Right cardiac atrium (tissue), 5 donors: ENCODE data around the gene SHROOM3. TPM values are rescaled to one million over a fixed set of nuclear protein-coding genes. Genes with fewer than 3 reads are reported as not detected.
"Not testable (repeated sequence)": the region's sequence is repeated elsewhere in the genome, so short reads cannot be mapped to it uniquely, and the experiment has no call there.

ENCODE experiments used
- ATAC-seq, 2 donors: fragments of 200-7000 bp; cut with Tn5 transposase; one replicate each; pipeline versions ENCODE4 v1.8.0 to v1.9.1; 2020; ENCODE audit warnings: moderate library complexity in 2 of 2, mild to moderate bottlenecking in 1 of 2
- DNase-seq, 3 donors: peaks; one replicate each; pipeline ENCODE4 v3.0.0-alpha.2; 2020
- H3K27ac ChIP-seq: one replicate; pipeline ENCODE4 v1.5.1; 2013; ENCODE audit warnings: mild to moderate bottlenecking, low read length, control low read depth, moderate library complexity
- H3K27me3 ChIP-seq: one replicate; pipeline ENCODE4 v1.6.1; 2013; ENCODE audit not compliant: control insufficient read depth, insufficient read depth
- H3K4me1 ChIP-seq: one replicate; pipeline ENCODE4 v1.6.1; 2013; ENCODE audit warnings: low read length; ENCODE audit not compliant: control insufficient read depth, insufficient read depth
- H3K4me3 ChIP-seq: one replicate; pipeline ENCODE4 v1.5.1; 2013; ENCODE audit warnings: low read length, control low read depth
- H3K9me3 ChIP-seq: one replicate; pipeline ENCODE4 v1.6.1; 2013; ENCODE audit warnings: low read length; ENCODE audit not compliant: control insufficient read depth
- WGBS: extraction: QIAGEN DNeasy Blood & Tissue Kit; methylation state at CpG from one replicate; pipeline ENCODE4 v1.1.7; 2013; 5-methylcytosine and 5-hydroxymethylcytosine counted together
- intact Hi-C, 4 donors: fragments of 100-400 bp; cut with DNase I; formaldehyde crosslinking; loops; one replicate each; pipeline versions ENCODE4 v1.11.0 to v1.14.0; 2022 to 2023
- polyA plus RNA-seq: library from polyadenylated mRNA; stranded (reverse); fragments of 200-250 nt; gene quantifications from one replicate; pipeline ENCODE4 v1.2.3, GENCODE V29; 2013
- total RNA-seq, 4 donors: library from RNA; stranded (reverse); fragmentation: NEBNext Ultra II Directional; extraction: Animal tissue kit (Norgen Biotek cat#: 25700); gene quantifications; one replicate each; pipeline ENCODE4 v1.2.1, GENCODE V29; 2021
- donor health status: healthy with polysubstance abuse.
- donor health status: DM: no; HTN: yes; CAD: no.
- donor health status: DM: no; HTN: no; CAD: no.
- donor health status: DM: no; HTN: yes; CAD: no; lungs with severe emphysema.
- donor health status: DM: yes; HTN: yes; CAD: no.

SHROOM3 gene
- total and polyA plus RNA-seq, 5 donors = 4.6 to 11.8 (median 10.9) TPM

DNA sequence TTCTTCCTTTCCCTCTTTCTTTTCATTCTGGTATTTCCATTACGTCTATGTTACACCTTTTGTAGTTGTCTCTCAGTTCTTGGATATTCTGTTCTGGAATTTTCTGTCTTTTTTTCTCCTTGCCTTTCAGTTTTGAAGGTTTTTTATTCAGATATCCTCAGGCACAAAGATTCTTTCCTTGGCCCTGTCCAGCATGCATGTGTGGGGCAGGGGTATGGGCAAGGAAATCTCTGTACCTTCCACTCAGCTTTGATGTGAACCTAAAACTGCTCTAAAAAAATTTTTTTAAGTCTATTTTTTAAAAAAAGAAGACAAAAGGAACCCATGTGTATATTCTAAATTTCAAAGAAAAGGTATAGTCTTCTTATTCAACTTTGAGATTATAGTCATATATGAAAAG, 282.4 kb downstream of the SHROOM3 start:
- no peak for ATAC-seq
- no peak overlapping the region for H3K4me3 ChIP-seq
- WGBS = 90% methylated on average over 1 of the region's 1 CpG
- no peaks in the 10 kb centered on the region for H3K27me3 ChIP-seq
- H3K9me3 ChIP-seq = no peaks in the 10 kb centered on the region
- H3K27ac ChIP-seq = no peak overlapping the region
- no peak for DNase-seq
- intact Hi-C loops = no loop called here
- H3K4me1 ChIP-seq = peaks cover 6% of the 10 kb centered on the region

DNA sequence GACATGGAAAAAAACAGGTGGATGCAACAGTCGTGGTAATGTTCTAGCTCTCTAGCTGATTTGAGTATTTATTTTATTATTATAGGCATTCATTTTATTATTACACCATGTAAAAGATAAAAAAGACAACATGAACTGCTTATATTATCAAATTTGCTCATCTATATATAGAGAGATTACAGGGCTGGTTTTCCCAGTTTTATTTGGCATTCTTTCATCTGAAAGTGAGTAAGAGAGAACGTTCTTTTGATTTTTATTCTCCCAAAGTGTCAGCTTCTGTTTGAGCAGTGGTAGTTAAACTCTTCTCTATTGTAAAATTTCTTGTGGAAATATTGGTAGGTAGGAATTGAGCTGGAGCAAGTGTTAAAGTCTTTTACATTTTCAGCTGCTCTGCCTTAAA, 283.0 kb downstream of the SHROOM3 start:
- intact Hi-C loops = no loop called here
- H3K4me1 ChIP-seq = peaks cover 6% of the 10 kb centered on the region

GRCh38 chr4:76718831-76719230, 283.8 kb downstream of the SHROOM3 start:
- DNase-seq (no peak), ATAC-seq (no peak)
- intact Hi-C loops = no loop called here
- no peaks in the 10 kb centered on the region for H3K27me3 ChIP-seq
- peaks cover 6% of the 10 kb centered on the region for H3K4me1 ChIP-seq
- WGBS = 80% methylated on average over 1 of the region's 1 CpG
- H3K27ac ChIP-seq = no peak overlapping the region
- H3K9me3 ChIP-seq = no peaks in the 10 kb centered on the region
- H3K4me3 ChIP-seq = no peak overlapping the region

More for the DNA sequence above, 283.0 kb downstream of the SHROOM3 start:
- ATAC-seq (no peak), DNase-seq (no peak)
- Histone ChIP-seq H3K4me3 (no peak overlapping the region), H3K27me3 (no peaks in the 10 kb centered on the region), H3K27ac (no peak overlapping the region), H3K9me3 (no peaks in the 10 kb centered on the region)
- WGBS = 75% methylated on average over 2 of the region's 2 CpGs

GRCh38 chr4:76720121-76720520, 285.1 kb downstream of the SHROOM3 start:
- Histone ChIP-seq H3K9me3 (no peaks in the 10 kb centered on the region), H3K27ac (no peak overlapping the region), H3K27me3 (no peaks in the 10 kb centered on the region), H3K4me3 (no peak overlapping the region), H3K4me1 (peaks cover 6% of the 10 kb centered on the region)
- 73% methylated on average over 2 of the region's 2 CpGs for WGBS
- DNase-seq (no peak), ATAC-seq (no peak)
- intact Hi-C loops = no loop called here

DNA sequence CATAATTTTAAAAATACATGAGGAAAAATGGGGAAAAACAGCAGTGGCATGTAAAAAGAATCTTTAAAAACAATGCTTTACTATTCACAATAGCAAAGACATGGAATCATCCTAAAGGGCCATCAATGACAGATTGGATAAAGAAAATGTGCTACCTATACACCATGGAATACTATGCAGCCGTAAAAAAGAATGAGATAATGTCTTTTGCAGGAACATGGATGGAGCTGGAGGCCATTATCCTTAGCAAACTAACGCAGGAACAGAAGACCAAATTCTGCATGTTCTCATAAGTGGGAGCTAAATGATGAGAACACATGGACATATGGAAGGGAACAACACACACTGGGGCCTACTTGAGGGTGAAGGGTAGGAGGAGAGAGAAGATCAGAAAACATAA, 287.1 kb downstream of the SHROOM3 start:
- intact Hi-C loops = not testable (repeated sequence)

GRCh38 chr4:76722838-76723237, 287.8 kb downstream of the SHROOM3 start:
- 70% methylated on average over 4 of the region's 4 CpGs for WGBS
- Histone ChIP-seq H3K4me3 (no peak overlapping the region), H3K4me1 (peaks cover 2% of the 10 kb centered on the region), H3K27ac (no peak overlapping the region), H3K9me3 (no peaks in the 10 kb centered on the region), H3K27me3 (no peaks in the 10 kb centered on the region)
- ATAC-seq (no peak), DNase-seq (no peak)
- intact Hi-C loops = no loop called here

More for the DNA sequence above, 287.1 kb downstream of the SHROOM3 start:
- WGBS = 98% methylated on average over 2 of the region's 2 CpGs
- H3K27ac ChIP-seq, ATAC-seq, H3K27me3 ChIP-seq, H3K9me3 ChIP-seq, H3K4me3 ChIP-seq, DNase-seq, H3K4me1 ChIP-seq: not testable (repeated sequence)

GRCh38 chr4:76723373-76723772, 288.3 kb downstream of the SHROOM3 start:
- Histone ChIP-seq H3K4me1 (peaks cover 2% of the 10 kb centered on the region), H3K9me3 (no peaks in the 10 kb centered on the region), H3K27me3 (no peaks in the 10 kb centered on the region), H3K4me3 (no peak overlapping the region), H3K27ac (no peak overlapping the region)
- intact Hi-C loops = no loop called here
- ATAC-seq = peak in 1 of 2 donors; percentile 20
- DNase-seq = no peak

DNA sequence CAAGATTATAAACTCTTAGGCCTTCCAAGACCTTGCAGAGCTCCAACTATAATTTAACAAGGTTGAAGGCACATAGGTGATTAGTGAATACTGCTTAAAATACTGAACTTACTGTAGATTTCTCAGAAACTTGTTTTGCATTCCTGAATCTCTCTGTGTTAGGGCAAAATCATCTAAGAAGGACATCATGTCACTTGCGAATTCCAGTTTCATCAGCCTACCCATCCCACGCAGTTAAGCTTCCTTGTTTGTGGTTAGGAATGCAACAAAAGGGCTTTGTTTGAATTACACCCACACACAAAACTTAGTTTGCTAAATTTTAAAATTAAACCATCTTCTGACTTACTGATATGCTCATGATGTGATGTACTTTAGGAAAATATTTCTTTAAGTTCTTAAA, 288.9 kb downstream of the SHROOM3 start:
- Histone ChIP-seq H3K4me3 (no peak overlapping the region), H3K27ac (no peak overlapping the region), H3K4me1 (peaks cover 2% of the 10 kb centered on the region), H3K9me3 (no peaks in the 10 kb centered on the region), H3K27me3 (no peaks in the 10 kb centered on the region)
- ATAC-seq (peak; percentile 62 to 63), DNase-seq (no peak)
- intact Hi-C loops = no loop called here
- WGBS = 37% methylated on average over 2 of the region's 2 CpGs

GRCh38 chr4:76725039-76725438, 290.0 kb downstream of the SHROOM3 start:
- H3K4me1 ChIP-seq = peaks cover 1% of the 10 kb centered on the region
- H3K27me3 ChIP-seq = no peaks in the 10 kb centered on the region
- DNase-seq (no peak), ATAC-seq (no peak)
- no peak overlapping the region for H3K4me3 ChIP-seq
- 70% methylated on average over 2 of the region's 2 CpGs for WGBS
- intact Hi-C loops = no loop called here
- no peaks in the 10 kb centered on the region for H3K9me3 ChIP-seq
- H3K27ac ChIP-seq = no peak overlapping the region

DNA sequence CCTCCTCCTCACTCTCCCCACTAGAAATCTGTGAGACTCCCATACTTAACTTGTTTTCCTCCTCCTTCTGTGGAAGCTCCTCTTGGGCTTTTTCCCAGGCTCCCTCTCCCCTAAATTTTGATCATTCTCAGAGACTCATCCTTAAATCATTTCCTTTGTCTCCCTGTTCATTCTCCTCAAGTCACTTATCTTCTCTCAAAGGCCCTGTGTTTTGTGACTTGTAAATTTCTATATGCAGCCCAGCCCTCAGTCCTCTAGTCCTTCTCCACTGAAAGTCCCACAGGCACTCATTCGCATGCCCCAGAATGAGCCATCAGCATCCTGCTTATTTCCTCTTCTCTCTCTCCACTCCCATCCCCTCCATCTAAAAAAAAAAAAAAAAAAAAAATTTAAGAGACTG, 291.1 kb downstream of the SHROOM3 start:
- intact Hi-C loops = no loop called here
- Histone ChIP-seq H3K27ac (no peak overlapping the region), H3K27me3 (no peaks in the 10 kb centered on the region), H3K4me1 (no peaks in the 10 kb centered on the region), H3K9me3 (no peaks in the 10 kb centered on the region), H3K4me3 (no peak overlapping the region)
- WGBS = 96% methylated on average over 1 of the region's 1 CpG
- ATAC-seq (no peak), DNase-seq (no peak)

DNA sequence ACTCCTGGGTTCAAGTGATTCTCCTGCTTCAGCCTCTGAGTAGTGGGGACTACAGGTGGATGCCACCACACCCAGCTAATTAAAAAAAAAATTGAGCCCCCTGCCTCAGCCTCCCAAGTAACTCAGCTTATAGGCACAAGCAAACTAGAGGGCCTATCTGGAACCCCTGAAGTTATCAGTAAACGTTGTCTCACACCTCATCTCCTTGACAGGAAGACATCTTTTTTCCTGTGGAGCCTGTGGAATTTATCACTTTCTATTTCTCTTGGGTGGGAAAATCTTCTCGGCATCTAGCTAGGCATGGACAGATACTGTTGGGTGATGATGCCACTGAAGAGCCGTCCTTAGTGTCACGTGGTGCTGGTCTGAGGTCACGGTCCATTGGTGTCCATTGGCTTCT, 291.6 kb downstream of the SHROOM3 start:
- intact Hi-C loops = no loop called here
- Histone ChIP-seq H3K4me1 (no peaks in the 10 kb centered on the region), H3K4me3 (no peak overlapping the region), H3K27ac (no peak overlapping the region), H3K27me3 (no peaks in the 10 kb centered on the region), H3K9me3 (no peaks in the 10 kb centered on the region)
- WGBS = 64% methylated on average over 5 of the region's 5 CpGs
- ATAC-seq = no peak
- no peak for DNase-seq

DNA sequence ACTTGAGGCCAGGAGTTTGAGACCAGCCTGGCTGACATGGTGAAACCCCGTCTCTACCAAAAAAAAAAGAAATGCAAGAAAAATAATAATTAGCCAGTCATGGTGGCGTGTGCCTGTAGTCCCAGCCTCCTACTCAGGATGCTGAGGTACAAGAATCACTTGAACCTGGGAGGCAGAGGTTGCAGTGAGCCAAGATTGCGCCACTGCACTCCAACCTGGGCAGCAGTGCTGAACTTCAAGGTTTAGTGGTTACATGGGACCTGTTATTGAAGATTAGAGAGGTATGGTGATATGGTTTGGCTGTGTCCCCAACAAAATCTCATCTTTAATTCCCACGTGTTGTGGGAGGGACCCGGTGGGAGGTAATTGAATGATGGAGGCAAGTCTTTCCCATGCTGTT, 292.9 kb downstream of the SHROOM3 start:
- WGBS = 94% methylated on average over 5 of the region's 5 CpGs

More for the DNA sequence above, 292.9 kb downstream of the SHROOM3 start:
- ATAC-seq, H3K9me3 ChIP-seq, H3K27ac ChIP-seq, H3K4me3 ChIP-seq, H3K4me1 ChIP-seq, DNase-seq, intact Hi-C loops, H3K27me3 ChIP-seq: not testable (repeated sequence)
